HuH-7 (cell line): Measurements from ENCODE around the gene C1QTNF1.

Experiments used
- DNase-seq: peaks from one replicate; pipeline ENCODE4 v3.0.0; 2011; ENCODE audit warnings: low spot score

Gene C1QTNF1

GRCh38 chr17:79023886-79024771 lies at the start of gene C1QTNF1:
Gene C1QTNF1, plus strand, starts transcription at chr17:79024169. Its CDS starts 19,800 bp downstream, at chr17:79043969.
- no peak for DNase-seq

DNA sequence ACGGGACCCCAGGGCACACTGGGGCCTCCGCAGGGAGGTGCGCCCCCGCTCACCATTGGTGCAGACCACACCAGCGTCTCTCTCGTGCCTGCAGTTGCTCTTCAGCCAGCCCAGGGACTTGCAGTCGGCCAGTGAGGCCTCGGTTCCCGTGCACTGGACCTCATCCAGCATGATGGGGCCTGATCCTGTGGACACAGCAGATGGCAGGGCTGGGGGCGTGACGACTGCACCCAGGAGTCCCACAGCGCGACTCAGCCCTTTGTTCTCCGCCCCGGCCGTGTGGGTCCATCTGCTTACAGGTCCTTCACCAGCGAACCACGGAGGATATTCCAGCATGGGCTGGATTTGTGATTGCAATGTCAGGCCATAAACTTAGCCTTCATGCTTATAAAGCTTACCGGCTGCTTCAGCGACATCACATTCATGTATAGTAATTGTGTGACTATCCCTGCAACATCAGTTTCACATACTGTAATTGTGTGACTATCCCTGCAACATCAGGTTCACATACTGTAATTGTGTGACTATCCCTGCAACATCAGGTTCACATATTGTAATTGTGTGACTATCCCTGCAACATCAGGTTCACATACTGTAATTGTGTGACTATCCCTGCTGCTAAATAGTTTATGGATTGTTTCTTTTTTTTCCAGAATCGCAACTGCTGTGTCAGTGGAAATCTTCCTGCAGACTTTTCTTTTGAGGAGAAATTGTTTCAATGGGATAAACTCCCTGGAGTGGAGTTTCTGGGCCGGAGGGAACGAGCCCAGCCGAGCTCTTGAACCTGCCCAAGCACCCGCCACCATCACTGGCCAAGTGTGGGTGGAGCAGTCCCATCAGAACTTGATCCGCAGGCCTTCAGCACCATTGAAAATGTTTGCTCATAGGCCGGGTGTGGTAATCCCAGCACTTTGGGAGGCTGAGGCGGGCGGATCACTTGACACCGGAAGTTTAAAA lies 49.1 kb upstream of the C1QTNF1 start:
- DNase-seq: no peak

GRCh38 chr17:78976907-78977680 lies 46.9 kb upstream of the C1QTNF1 start:
- DNase-seq: no peak

DNA sequence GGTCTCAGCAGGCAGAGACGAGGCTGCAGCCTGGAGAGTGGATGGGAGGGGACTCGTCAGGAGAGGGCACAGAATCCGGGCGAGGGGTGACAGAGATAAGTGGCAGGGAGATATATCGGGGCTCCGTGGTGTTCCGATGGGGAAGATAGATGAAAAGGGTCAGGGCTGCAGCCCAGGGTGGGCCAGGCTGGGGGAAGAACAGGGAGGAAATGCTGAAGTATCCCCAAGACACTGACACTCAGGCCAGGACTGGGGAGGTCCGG lies 46.4 kb upstream of the C1QTNF1 start:
- no peak for DNase-seq

GRCh38 chr17:78977997-78978973 lies 45.7 kb upstream of the C1QTNF1 start:
- no peak for DNase-seq

DNA sequence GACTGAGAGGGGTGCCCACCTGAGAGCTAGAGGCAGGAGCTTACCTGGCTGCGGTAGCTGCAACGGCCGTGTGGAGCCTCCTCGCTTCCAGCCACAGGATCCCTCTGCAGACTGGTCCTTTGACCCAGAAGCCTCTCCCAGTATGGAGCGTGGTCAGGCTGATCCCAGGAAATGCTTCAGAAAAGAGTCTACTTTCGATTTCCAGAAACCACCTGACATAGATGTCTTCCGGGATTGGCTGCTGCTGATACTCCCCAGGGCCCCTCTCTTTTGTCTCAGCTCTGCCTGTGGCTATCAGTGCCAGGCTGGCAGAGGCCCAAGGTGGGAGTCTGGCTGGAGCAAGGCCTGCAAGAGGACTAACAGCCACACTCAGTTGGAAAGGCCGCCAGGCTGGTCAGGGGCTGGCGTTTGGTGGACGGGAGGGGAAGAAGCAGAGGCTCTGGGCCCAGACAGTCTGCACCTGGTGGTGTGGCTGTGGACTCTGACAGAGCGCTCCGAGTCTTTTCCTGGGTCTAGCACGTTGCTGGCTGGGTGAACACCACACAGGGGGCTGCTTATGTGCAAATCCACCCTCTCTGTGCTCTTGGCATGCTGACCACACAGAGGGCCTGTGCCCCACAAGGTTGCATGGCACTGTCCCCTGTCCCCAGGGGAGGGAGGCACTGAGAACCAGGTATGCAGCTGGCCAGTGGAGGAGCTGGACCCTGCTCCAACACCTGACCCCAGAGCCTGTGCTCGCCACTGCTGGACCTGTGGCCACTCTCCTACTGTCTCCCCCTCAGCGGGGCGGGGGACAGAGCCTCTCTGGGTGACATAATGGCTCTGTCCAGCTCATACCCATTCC lies 44.0 kb upstream of the C1QTNF1 start, which contains the start of gene LGALS3BP:
Gene LGALS3BP, minus strand, starts transcription at position 144 of the 844 bp plus-strand sequence. CDS start 2,732 bp downstream, outside the sequence.
- peak; percentile 91 for DNase-seq

DNA sequence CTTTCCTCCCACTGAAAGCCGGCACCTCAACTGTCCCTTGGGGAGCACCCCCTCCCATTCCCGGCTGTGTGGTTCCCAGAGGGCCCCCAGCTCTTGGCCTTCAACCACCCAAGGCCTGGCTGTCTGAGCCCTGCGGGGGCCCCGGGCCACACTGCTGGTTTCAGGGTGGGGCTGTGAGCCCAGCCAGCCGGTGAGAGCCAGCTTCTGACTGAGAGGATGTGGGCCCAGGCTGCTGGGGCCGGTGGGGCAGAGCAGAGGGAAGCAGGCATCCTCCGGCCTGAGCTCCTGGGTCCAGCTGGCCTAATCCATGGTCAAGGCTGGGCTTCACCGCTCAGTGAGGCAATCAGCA lies 43.4 kb upstream of the C1QTNF1 start:
- no peak for DNase-seq

GRCh38 chr17:78981010-78981888 lies 42.7 kb upstream of the C1QTNF1 start:
- DNase-seq: no peak

DNA sequence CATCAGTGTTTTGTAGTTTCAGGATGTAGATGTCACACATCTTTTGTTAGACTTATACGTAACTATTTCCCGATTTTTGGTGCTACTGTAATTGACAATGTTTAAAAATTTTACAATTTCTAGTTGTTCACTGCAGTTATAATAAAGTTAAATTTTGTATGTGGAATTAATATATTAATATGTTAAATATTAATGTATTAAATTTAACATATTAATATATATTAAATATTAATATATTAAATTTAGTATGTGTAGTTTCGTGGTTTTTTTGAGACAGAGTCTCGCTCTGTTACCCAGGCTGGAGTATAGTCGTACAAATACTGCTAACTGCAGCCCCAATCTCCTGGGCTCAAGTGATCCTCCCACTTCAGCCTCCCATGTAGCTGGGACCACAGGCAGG lies 38.6 kb upstream of the C1QTNF1 start:
- no peak for DNase-seq

- DNase-seq: no peak
Measured at GRCh38 chr17:78986048-78986648, 37.8 kb upstream of the C1QTNF1 start.

DNA sequence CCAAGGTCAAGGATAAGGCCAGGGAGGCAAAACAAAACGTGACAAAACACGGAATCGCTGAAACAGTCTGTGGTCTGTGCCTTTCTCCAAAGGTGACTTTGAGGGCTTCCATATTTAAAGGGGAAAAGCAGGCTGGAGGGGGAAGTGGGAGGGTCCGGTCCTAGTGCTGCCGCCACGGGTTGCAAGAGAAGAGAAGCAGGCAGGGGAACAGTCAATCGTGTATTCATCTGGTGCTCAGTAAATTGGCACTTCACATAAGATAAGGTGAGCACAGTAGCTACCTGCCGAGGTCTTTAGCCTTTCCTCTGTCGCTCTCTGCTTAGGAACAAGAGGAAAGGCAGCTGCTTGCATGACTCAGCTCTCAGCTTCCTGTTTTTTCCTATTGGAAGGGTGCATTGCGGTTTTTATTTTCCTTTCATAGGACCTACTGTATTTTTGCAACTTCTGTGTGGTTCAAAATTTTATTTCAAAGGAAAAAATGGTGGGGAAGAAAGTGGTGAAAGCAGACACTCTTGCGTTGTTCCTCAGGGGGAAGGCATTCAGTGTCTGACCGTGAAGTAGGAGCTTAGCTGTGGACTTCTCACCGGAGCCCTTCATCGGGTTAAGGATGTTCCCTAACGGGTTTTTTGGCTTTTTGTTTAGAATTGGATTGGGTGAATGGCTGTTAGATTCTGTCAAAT lies 37.2 kb upstream of the C1QTNF1 start:
- DNase-seq: no peak

- DNase-seq: no peak
Measured at GRCh38 chr17:78988152-78988551, 35.8 kb upstream of the C1QTNF1 start.

DNA sequence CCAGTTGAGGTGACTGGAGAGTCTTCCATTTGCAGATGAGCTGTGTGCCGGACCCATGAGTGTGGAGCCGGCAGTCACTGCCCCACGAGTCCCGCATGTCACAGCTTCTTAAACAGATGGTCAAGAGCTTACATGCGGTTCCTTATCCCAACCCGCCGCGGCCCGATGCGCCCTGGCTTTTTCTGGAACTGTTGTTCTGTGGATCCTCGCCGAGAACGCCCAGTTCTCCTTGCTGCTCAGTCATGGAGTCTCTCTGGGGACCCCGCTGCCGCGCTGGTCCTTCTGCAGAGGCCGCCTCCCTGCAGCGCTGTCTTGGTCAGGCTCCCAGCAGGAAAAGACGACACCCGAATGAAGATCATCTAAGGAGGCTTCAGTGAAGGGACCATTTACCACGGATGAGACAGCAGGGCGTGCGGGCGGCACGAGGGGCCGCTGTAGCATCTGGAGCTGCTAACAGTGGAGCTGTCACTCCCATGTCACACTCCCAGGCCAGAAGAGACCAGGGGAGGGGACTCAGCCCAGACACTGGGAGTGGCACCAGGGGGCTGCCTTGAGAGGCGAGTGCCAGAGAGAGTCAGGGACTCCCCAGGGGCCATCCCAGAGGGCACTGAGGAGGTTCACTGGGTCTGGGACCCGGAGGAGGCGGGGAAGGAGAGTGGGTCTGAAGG lies 33.5 kb upstream of the C1QTNF1 start:
- DNase-seq: no peak

- DNase-seq: no peak
Measured at GRCh38 chr17:78991017-78991738, 32.8 kb upstream of the C1QTNF1 start.

GRCh38 chr17:78991906-78992532 lies 31.9 kb upstream of the C1QTNF1 start:
- DNase-seq: no peak

DNA sequence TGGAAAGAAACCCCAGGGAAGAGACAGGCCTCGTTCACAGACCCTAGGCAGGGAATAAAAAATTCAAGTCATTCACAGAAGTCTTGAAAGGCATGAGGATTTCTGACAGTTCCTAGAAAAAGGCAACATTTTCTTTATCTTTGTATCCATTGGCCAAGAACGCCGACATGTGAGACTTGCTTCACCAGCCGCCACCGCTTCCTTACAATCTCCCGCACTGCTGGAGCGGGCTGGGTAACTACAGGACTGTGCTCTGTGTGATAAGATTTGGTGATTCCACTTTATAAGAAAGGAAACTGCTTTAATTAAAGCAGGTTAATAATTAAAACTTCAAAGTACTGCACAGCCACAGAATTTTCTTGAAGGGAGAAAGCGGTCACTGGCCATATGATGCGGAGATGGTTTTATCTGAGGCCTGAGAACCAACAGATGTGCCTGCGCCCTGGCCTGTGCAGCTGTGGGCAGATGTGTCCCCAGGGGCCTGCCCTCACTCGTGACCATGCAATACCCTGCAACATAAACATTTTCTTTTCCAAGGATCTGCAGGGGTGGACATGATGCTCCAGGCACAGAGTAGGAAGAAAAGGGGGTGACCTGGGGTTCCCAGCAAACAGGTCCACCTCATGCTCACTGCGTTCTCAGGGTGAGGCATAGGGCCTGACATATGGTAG lies 31.3 kb upstream of the C1QTNF1 start:
- no peak for DNase-seq
